A172 (cell line): ENCODE measurements around the gene EPHB1. TPM values are rescaled to one million over a fixed set of nuclear protein-coding genes. Genes with fewer than 3 reads are reported as not detected.
"Not testable (repeated sequence)": the region's sequence is repeated elsewhere in the genome, so short reads cannot be mapped to it uniquely, and the experiment has no call there.

ENCODE experiments used
- DNase-seq: peaks from one replicate; pipeline ENCODE4 v3.0.0-alpha.2; 2015; ENCODE audit warnings: low spot score
- total RNA-seq: library from RNA; depleted of rRNA; stranded (reverse); fragments of >200 nt; shearing (Covaris generic); gene quantifications from 2 replicates; pipeline ENCODE4 v1.2.3, GENCODE V29; 2014

EPHB1 gene
- total RNA-seq, 1 experiment from 2014 or later: not detected

GRCh38 chr3:134944429-134944828 lies 149.4 kb downstream of the EPHB1 start:
- DNase-seq: no peak

- no peak for DNase-seq
Measured at GRCh38 chr3:134949150-134949549, 154.1 kb downstream of the EPHB1 start.

- DNase-seq: no peak
Measured at GRCh38 chr3:134952371-134952770, 157.3 kb downstream of the EPHB1 start.

- no peak for DNase-seq
Measured at GRCh38 chr3:134955874-134956273, 160.8 kb downstream of the EPHB1 start.

GRCh38 chr3:134956395-134956794 lies 161.3 kb downstream of the EPHB1 start:
- DNase-seq: no peak

- no peak for DNase-seq
Measured at GRCh38 chr3:134956844-134957243, 161.8 kb downstream of the EPHB1 start.

- DNase-seq: no peak
Measured at GRCh38 chr3:134959516-134959915, 164.5 kb downstream of the EPHB1 start.

GRCh38 chr3:134964226-134964625 lies 169.2 kb downstream of the EPHB1 start:
- DNase-seq: no peak

GRCh38 chr3:134965865-134966481 lies 170.9 kb downstream of the EPHB1 start:
- DNase-seq: no peak

GRCh38 chr3:134970895-134971294 lies 175.8 kb downstream of the EPHB1 start:
- DNase-seq: no peak

- DNase-seq: no peak
Measured at GRCh38 chr3:134971306-134971705, 176.2 kb downstream of the EPHB1 start.

- DNase-seq: not testable (repeated sequence)
Measured at GRCh38 chr3:134971907-134972306, 176.8 kb downstream of the EPHB1 start.

- no peak for DNase-seq
Measured at GRCh38 chr3:134972836-134973455, 177.9 kb downstream of the EPHB1 start.

GRCh38 chr3:134974624-134975023 lies 179.6 kb downstream of the EPHB1 start:
- DNase-seq: no peak

GRCh38 chr3:134976948-134977347 lies 181.9 kb downstream of the EPHB1 start:
- DNase-seq: no peak

GRCh38 chr3:134978658-134979057 lies 183.6 kb downstream of the EPHB1 start:
- DNase-seq: no peak

GRCh38 chr3:134985864-134986715 lies 191.0 kb downstream of the EPHB1 start:
- no peak for DNase-seq

GRCh38 chr3:134988666-134989065 lies 193.6 kb downstream of the EPHB1 start:
- no peak for DNase-seq

- DNase-seq: no peak
Measured at GRCh38 chr3:134991003-134991402, 195.9 kb downstream of the EPHB1 start.

GRCh38 chr3:134991472-134992010 lies 196.5 kb downstream of the EPHB1 start:
- DNase-seq: no peak

GRCh38 chr3:134992180-134992579 lies 197.1 kb downstream of the EPHB1 start:
- DNase-seq: no peak

- no peak for DNase-seq
Measured at GRCh38 chr3:134992586-134992985, 197.5 kb downstream of the EPHB1 start.

GRCh38 chr3:134993011-134993410 lies 198.0 kb downstream of the EPHB1 start:
- DNase-seq: no peak
